ENCODE results near the gene SDK2.

The SDK2 gene

GRCh38 chr17:73542323-73542722 lies 101.9 kb downstream of the SDK2 start:
- no peak for TF ChIP-seq CTCF (conservative IDR thresholded peaks at IDR 0.05; ENCODE audit: low read depth, low read length)
- no peak overlapping the region for H3K4me3 ChIP-seq (ENCODE audit: low read length)
- DNase-seq (ENCODE audit: low read depth): no peak

GRCh38 chr17:73541561-73541981 lies 102.7 kb downstream of the SDK2 start:
- no peak for TF ChIP-seq CTCF (conservative IDR thresholded peaks at IDR 0.05; ENCODE audit: low read depth, low read length)
- no peak overlapping the region for H3K4me3 ChIP-seq (ENCODE audit: low read length)
- no peak for DNase-seq (ENCODE audit: low read depth)

GRCh38 chr17:73541111-73541510 lies 103.1 kb downstream of the SDK2 start:
- no peak for TF ChIP-seq CTCF (conservative IDR thresholded peaks at IDR 0.05; ENCODE audit: low read depth, low read length)
- H3K4me3 ChIP-seq (ENCODE audit: low read length): no peak overlapping the region
- DNase-seq (ENCODE audit: low read depth): no peak

GRCh38 chr17:73539166-73539565 lies 105.1 kb downstream of the SDK2 start:
- DNase-seq (ENCODE audit: low read depth): no peak
- no peak overlapping the region for H3K4me3 ChIP-seq (ENCODE audit: low read length)
- no peak for TF ChIP-seq CTCF (conservative IDR thresholded peaks at IDR 0.05; ENCODE audit: low read depth, low read length)

GRCh38 chr17:73538445-73538844 lies 105.8 kb downstream of the SDK2 start:
- no peak for DNase-seq (ENCODE audit: low read depth)
- no peak overlapping the region for H3K4me3 ChIP-seq (ENCODE audit: low read length)
- no peak for TF ChIP-seq CTCF (conservative IDR thresholded peaks at IDR 0.05; ENCODE audit: low read depth, low read length)

- peak; percentile 28 for DNase-seq (ENCODE audit: low read depth)
- H3K4me3 ChIP-seq (ENCODE audit: low read length): no peak overlapping the region
- TF ChIP-seq CTCF (conservative IDR thresholded peaks at IDR 0.05; ENCODE audit: low read depth, low read length): no peak
These were observed 107.3 kb downstream of the SDK2 start for GRCh38 chr17:73536700-73537605.

GRCh38 chr17:73535746-73536145 lies 108.5 kb downstream of the SDK2 start:
- no peak overlapping the region for H3K4me3 ChIP-seq (ENCODE audit: low read length)
- DNase-seq (ENCODE audit: low read depth): no peak
- TF ChIP-seq CTCF (conservative IDR thresholded peaks at IDR 0.05; ENCODE audit: low read depth, low read length): no peak
